GM12878 (cell line): ENCODE measurements around the gene LRRN2. TPM values are rescaled to one million over a fixed set of nuclear protein-coding genes. Genes with fewer than 3 reads are reported as not detected.

Experiments
- ATAC-seq: fragments of 200-7000 bp; cut with Tn5 transposase; 3 replicates; pipeline ENCODE4 v1.9.1; 2020; ENCODE audit warnings: mild to moderate bottlenecking, moderate library complexity
- BruUV-seq: library from RNA; stranded (reverse); fragments of 400-500 nt; replicated peaks from 2 replicates; lab custom pipeline; 2021; lab: Mats Ljungman, UMichigan
- CTCF ChIA-PET: fragments of 300-600 bp; sonication (Branson Sonifier 250); formaldehyde crosslinking; extraction: SDS; loops from one replicate; lab custom pipeline; 2021; ENCODE audit warnings: inconsistent platforms; lab: Yijun Ruan, JAX
- POLR2A ChIA-PET: fragments of 350-600 bp; formaldehyde crosslinking; extraction: SDS; loops from one replicate; lab custom pipeline; 2021; ENCODE audit warnings: inconsistent platforms; lab: Charles Lee
- RAD21 ChIA-PET: fragments of 300-600 bp; sonication (Branson Sonifier 250); formaldehyde crosslinking; loops from one replicate; lab custom pipeline; 2023; ENCODE audit warnings: antibody characterized with exemption; ENCODE audit not compliant: unreplicated experiment; lab: Charles Lee
- SMC1A ChIA-PET: fragments of 300-600 bp; sonication (Branson Sonifier 250); formaldehyde crosslinking; loops from one replicate; lab custom pipeline; 2023; ENCODE audit not compliant: unreplicated experiment, uncharacterized antibody; lab: Charles Lee
- DNase-seq: peaks from one replicate; pipeline ENCODE4 v3.0.0-alpha.2; 2011; ENCODE audit warnings: low read depth, low spot score
- FAIRE-seq: peaks from 3 replicates; lab custom pipeline; 2011; peaks lifted over from hg19 to GRCh38; lab: Jason Lieb, UNC
- H2AFZ ChIP-seq: 2 replicates; pipeline ENCODE4 v1.6.0; 2011; ENCODE audit warnings: low read depth, low read length, control low read depth; ENCODE audit not compliant: control insufficient read depth
- H3K27ac ChIP-seq: 2 replicates; pipeline ENCODE4 v1.5.1; 2011; ENCODE audit warnings: control low read depth; ENCODE audit not compliant: control insufficient read depth, insufficient read depth
- H3K27me3 ChIP-seq, 2 experiments: replicated peaks in 1 of 2; 2 replicates each; pipeline versions ENCODE4 v1.6.0 to v1.6.1; 2011; ENCODE audit warnings: low read length in 1 of 2; ENCODE audit not compliant: control insufficient read depth in 2 of 2, insufficient read depth in 2 of 2
- H3K36me3 ChIP-seq, 2 experiments: 2 replicates each; pipeline ENCODE4 v1.5.1; 2011; ENCODE audit warnings: low read length in 1 of 2; ENCODE audit not compliant: control insufficient read depth in 2 of 2, insufficient read depth in 2 of 2
- H3K4me1 ChIP-seq: 2 replicates; pipeline ENCODE4 v1.6.1; 2011; ENCODE audit warnings: mild to moderate bottlenecking, low read length, moderate library complexity, mixed read lengths; ENCODE audit not compliant: control insufficient read depth, insufficient read depth
- H3K4me2 ChIP-seq: 2 replicates; pipeline ENCODE4 v1.6.0; 2011; ENCODE audit warnings: control low read depth; ENCODE audit not compliant: control insufficient read depth, insufficient read depth
- H3K4me3 ChIP-seq: fragments of 200-600 bp; sonication (generic); 2 replicates; pipeline ENCODE4 v1.5.1; 2016
- H3K79me2 ChIP-seq: 2 replicates; pipeline ENCODE4 v1.6.0; 2011; ENCODE audit warnings: low read length; ENCODE audit not compliant: control insufficient read depth, insufficient read depth
- H3K9ac ChIP-seq: 2 replicates; pipeline ENCODE4 v1.8.0; 2011; ENCODE audit warnings: low read length, control low read depth, mixed read lengths; ENCODE audit not compliant: control insufficient read depth, insufficient read depth
- H3K9me3 ChIP-seq: replicated peaks from 3 replicates; pipeline ENCODE4 v1.5.1; 2011; ENCODE audit warnings: mild to moderate bottlenecking, low read length; ENCODE audit not compliant: control insufficient read depth, insufficient read depth
- H4K20me1 ChIP-seq: 2 replicates; pipeline ENCODE4 v1.6.0; 2011; ENCODE audit not compliant: control insufficient read depth, insufficient read depth
- CBFB ChIP-seq: IDR thresholded peaks from 2 replicates; pipeline ENCODE4 v1.6.1; 2016; ENCODE audit warnings: antibody characterized with exemption, low read depth
- CBX5 ChIP-seq: sonication (generic); IDR thresholded peaks from 2 replicates; pipeline ENCODE4 v1.6.1; 2016; ENCODE audit warnings: low read depth, moderate library complexity, mild to moderate bottlenecking, inconsistent platforms
- CREM ChIP-seq: IDR thresholded peaks from 2 replicates; pipeline ENCODE4 v1.6.1; 2014; ENCODE audit warnings: antibody characterized with exemption, low read depth
- EGR1 ChIP-seq, 2 experiments: IDR thresholded peaks; 1 replicate in 1 of 2; 2 replicates in 1 of 2; pipeline ENCODE4 v1.6.1; 2011 to 2012; ENCODE audit warnings: low read depth in 2 of 2, low read length in 2 of 2, borderline replicate concordance in 1 of 2, mild to moderate bottlenecking in 1 of 2, moderate library complexity in 1 of 2
- HDAC2 ChIP-seq: fragments of 200-600 bp; sonication (generic); IDR thresholded peaks from 2 replicates; pipeline ENCODE4 v1.6.1; 2017
- MAX ChIP-seq: IDR thresholded peaks from 2 replicates; pipeline ENCODE4 v1.6.1; 2012; ENCODE audit warnings: low read depth, low read length, improper control_type of control experiment
- NBN ChIP-seq: fragments of 450-650 bp; IDR thresholded peaks from 2 replicates; pipeline ENCODE4 v1.6.1; 2016
- NKRF ChIP-seq: fragments of 450-650 bp; conservative IDR thresholded peaks from 2 replicates; pipeline ENCODE4 v1.6.1; 2017; ENCODE audit warnings: mild to moderate bottlenecking, moderate library complexity
- POLR2A ChIP-seq: IDR thresholded peaks from 2 replicates; pipeline ENCODE4 v1.6.1; 2011; ENCODE audit warnings: low read depth, mild to moderate bottlenecking, low read length
- RAD21 ChIP-seq: IDR thresholded peaks from 2 replicates; pipeline ENCODE4 v1.6.1; 2011; ENCODE audit warnings: mild to moderate bottlenecking, low read depth, low read length, moderate library complexity; ENCODE audit not compliant: insufficient read depth
- RELA ChIP-seq: fragments of 450-650 bp; IDR thresholded peaks from 2 replicates; pipeline ENCODE4 v1.8.0; 2014; ENCODE audit warnings: borderline replicate concordance; ENCODE audit not compliant: partially characterized antibody
- SREBF1 ChIP-seq: IDR thresholded peaks from 2 replicates; pipeline ENCODE4 v1.6.1; 2012; ENCODE audit warnings: mild to moderate bottlenecking, low read length
- ZNF592 ChIP-seq: fragments of 450-650 bp; IDR thresholded peaks from 2 replicates; pipeline ENCODE4 v1.6.1; 2017; ENCODE audit warnings: mild to moderate bottlenecking, moderate library complexity
- WGBS: methylation state at CpG from one replicate; pipeline ENCODE4 v1.1.6; 2016; ENCODE audit warnings: low lambda C conversion rate; ENCODE audit not compliant: insufficient replicate concordance, insufficient coverage; ENCODE audit errors: missing lambda C conversion rate; 5-methylcytosine and 5-hydroxymethylcytosine counted together
- in situ Hi-C: fragments of 300-500 bp; cut with MboI; formaldehyde crosslinking; loops from 9 replicates; pipeline ENCODE4 v1.14.3; 2018; ENCODE audit warnings: mixed read lengths
- intact Hi-C: fragments of 100-400 bp; cut with micrococcal nuclease; formaldehyde crosslinking; loops from one replicate; pipeline ENCODE4 v1.14.2; 2022; ENCODE audit not compliant: unreplicated experiment
- polyA plus RNA-seq, 11 experiments: library from polyadenylated mRNA; depleted of rRNA in 4 of 11; unstranded in 6 of 11; stranded (reverse) in 5 of 11; fragments of >200 nt; fragmentation: Nextera tagmentation in 4 of 11; fragmentation: Illumina TruSeq in 1 of 11; extraction: Ambion mirVana in 4 of 11; extraction: Trizol in 1 of 11; gene quantifications; 1 replicate in 1 of 11; 2 replicates in 10 of 11; pipeline versions ENCODE4 v1.2.1 to v1.2.3, GENCODE V29; 2011 to 2016; ENCODE audit warnings: inconsistent platforms in 2 of 11, missing spikeins in 2 of 11, low read depth in 1 of 11
- total RNA-seq, 4 experiments: library from RNA; depleted of rRNA in 3 of 4; stranded (reverse); fragments of >200 nt in 3 of 4; fragmentation: Illumina TruSeq in 1 of 4; extraction: Trizol in 1 of 4; gene quantifications; 2 replicates each; pipeline versions ENCODE4 v1.2.1 to v1.2.3, GENCODE V29; 2013 to 2021

LRRN2 gene
- total and polyA plus RNA-seq, 10 of the 15 experiments (the other 5 are each of a cell fraction or from before 2014, with no cell fraction given): not detected

GRCh38 chr1:204721373-204722055, 36.0 kb upstream of the LRRN2 start:
- 46% methylated on average over 10 of the region's 10 CpGs for whole genome bisulfite sequencing
- ChIA-PET CTCF (interaction anchor here (3.7 kb wide), 1 partner anchor 42 kb away, joined by 19 read pairs; no protein-coding TSS in a partner anchor), SMC1A (interaction anchor here (0.6 to 1.3 kb wide), 2 partner anchors 24 to 199 kb away, joined by 3 to 4 read pairs; no protein-coding TSS in a partner anchor), POLR2A (interaction anchor here (0.9 kb wide), 1 partner anchor 8 kb away, joined by 5 read pairs; no protein-coding TSS in a partner anchor), RAD21 (no interaction called here)
- H3K79me2 ChIP-seq: no peaks in the 10 kb centered on the region
- in situ Hi-C loops: no loop called here
- H3K36me3 ChIP-seq: no peaks in the 10 kb centered on the region
- H2AFZ ChIP-seq: no peak overlapping the region
- H3K27ac ChIP-seq: no peak overlapping the region
- ATAC-seq: no peak
- DNase-seq: no peak
- intact Hi-C loops: no loop called here
- no peak overlapping the region for H3K4me3 ChIP-seq
- H3K9me3 ChIP-seq: no peaks in the 10 kb centered on the region
- no TSS peak for BruUV-seq
- no peak overlapping the region for H3K9ac ChIP-seq
- no peaks in the 10 kb centered on the region for H4K20me1 ChIP-seq
- H3K27me3 ChIP-seq: no peaks in the 10 kb centered on the region
- no peaks in the 10 kb centered on the region for H3K4me1 ChIP-seq
- no peak overlapping the region for H3K4me2 ChIP-seq
- FAIRE-seq: no peak
- no peak for TF ChIP-seq CBFB
- TF ChIP-seq EGR1 (IDR thresholded peaks at IDR 0.05; ENCODE audit: borderline replicate concordance in 1 of 2, low read depth in 2 of 2, low read length in 2 of 2): no peak
- TF ChIP-seq NKRF: no peak
- no peak for TF ChIP-seq CBX5
- no peak for TF ChIP-seq MAX
- TF ChIP-seq CREM: no peak
- no peak for TF ChIP-seq RELA
- no peak for TF ChIP-seq HDAC2
- TF ChIP-seq ZNF592: no peak
- no peak for TF ChIP-seq SREBF1
- TF ChIP-seq RAD21: no peak
- TF ChIP-seq NBN: no peak
- TF ChIP-seq POLR2A: no peak
